HL-60 (cell line): ENCODE measurements around the gene SLC30A4.

Experiments used
- DNase-seq, 2 experiments: peaks; one replicate each; pipeline ENCODE4 v3.0.0-alpha.2; 2010 to 2020; ENCODE audit warnings: low read depth in 1 of 2, low spot score in 1 of 2
- H3K27ac ChIP-seq: fragments of 250-450 bp; sonication (Bioruptor Pico); replicated peaks from 2 replicates; pipeline ENCODE4 v1.5.1; 2020; ENCODE audit warnings: mild to moderate bottlenecking, moderate library complexity
- H3K27me3 ChIP-seq: fragments of 250-450 bp; sonication (Bioruptor Pico); 2 replicates; pipeline ENCODE4 v1.5.1; 2021; ENCODE audit warnings: mild to moderate bottlenecking, moderate library complexity; ENCODE audit not compliant: insufficient read depth, poor library complexity, severe bottlenecking
- H3K4me3 ChIP-seq: replicated peaks from 2 replicates; pipeline ENCODE4 v1.5.1; 2011; ENCODE audit warnings: mild to moderate bottlenecking, control low read depth, low read length; ENCODE audit not compliant: insufficient read depth
- CTCF ChIP-seq: IDR thresholded peaks from one replicate; pipeline ENCODE4 v1.5.1; 2011; ENCODE audit warnings: low read length, control low read depth, inconsistent platforms; ENCODE audit not compliant: insufficient read depth
- GABPA ChIP-seq: IDR thresholded peaks from 2 replicates; pipeline ENCODE4 v1.6.1; 2012; ENCODE audit warnings: low read depth
- POLR2AphosphoS5 ChIP-seq: IDR thresholded peaks from 2 replicates; pipeline ENCODE4 v1.6.1; 2012; ENCODE audit warnings: low read depth
- REST ChIP-seq: IDR thresholded peaks from 2 replicates; pipeline ENCODE4 v1.6.1; 2012; ENCODE audit warnings: low read depth; ENCODE audit not compliant: insufficient replicate concordance
- SPI1 ChIP-seq: IDR thresholded peaks from 2 replicates; pipeline ENCODE4 v1.6.1; 2012; ENCODE audit warnings: low read depth, mild to moderate bottlenecking, borderline replicate concordance

SLC30A4 gene

GRCh38 chr15:45544266-45545023, 21.9 kb upstream of the SLC30A4 start:
- no peak for DNase-seq
- H3K4me3 ChIP-seq = no peak overlapping the region
- no peak for TF ChIP-seq SPI1
- no peak for TF ChIP-seq REST
- TF ChIP-seq GABPA = no peak
- no peak for TF ChIP-seq CTCF
- no peak for TF ChIP-seq POLR2AphosphoS5
- no peaks in the 10 kb centered on the region for H3K27me3 ChIP-seq
- no peak overlapping the region for H3K27ac ChIP-seq

DNA sequence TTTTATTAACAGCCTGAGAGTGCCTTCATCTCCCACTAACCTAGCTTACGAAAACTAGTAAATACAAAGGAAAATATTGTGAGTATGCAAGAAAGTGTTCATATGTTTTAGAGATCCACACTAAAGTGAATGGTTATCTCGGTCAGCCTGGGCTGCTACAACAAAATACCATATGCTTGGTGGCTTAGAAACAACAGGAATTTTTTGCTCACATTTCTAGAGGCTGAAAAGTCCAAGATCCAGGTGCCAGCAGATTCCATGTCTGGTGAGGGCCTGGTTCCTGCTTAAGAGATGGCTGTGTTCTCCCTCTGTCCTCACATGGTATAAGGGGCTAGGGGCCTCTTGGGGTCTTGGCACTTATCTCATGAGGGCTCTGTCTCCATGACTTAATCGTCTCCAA, 20.5 kb upstream of the SLC30A4 start:
- TF ChIP-seq GABPA = no peak
- TF ChIP-seq REST = no peak
- no peak for TF ChIP-seq POLR2AphosphoS5
- TF ChIP-seq SPI1 = no peak
- no peak for TF ChIP-seq CTCF
- Histone ChIP-seq H3K27ac (no peak overlapping the region), H3K27me3 (no peaks in the 10 kb centered on the region), H3K4me3 (no peak overlapping the region)
- DNase-seq = no peak

- H3K4me3 ChIP-seq = no peak overlapping the region
- no peak for DNase-seq
- peaks cover 3% of the 10 kb centered on the region for H3K27me3 ChIP-seq
- H3K27ac ChIP-seq = no peak overlapping the region
- TF ChIP-seq CTCF = no peak
- TF ChIP-seq POLR2AphosphoS5 = no peak
- no peak for TF ChIP-seq SPI1
- no peak for TF ChIP-seq REST
- TF ChIP-seq GABPA = no peak
Measured at GRCh38 chr15:45540531-45540930, 18.0 kb upstream of the SLC30A4 start.
